ENCODE data around the gene TGFBR2.
"Not testable (repeated sequence)": the region's sequence is repeated elsewhere in the genome, so short reads cannot be mapped to it uniquely, and the experiment has no call there.

TGFBR2 gene

DNA sequence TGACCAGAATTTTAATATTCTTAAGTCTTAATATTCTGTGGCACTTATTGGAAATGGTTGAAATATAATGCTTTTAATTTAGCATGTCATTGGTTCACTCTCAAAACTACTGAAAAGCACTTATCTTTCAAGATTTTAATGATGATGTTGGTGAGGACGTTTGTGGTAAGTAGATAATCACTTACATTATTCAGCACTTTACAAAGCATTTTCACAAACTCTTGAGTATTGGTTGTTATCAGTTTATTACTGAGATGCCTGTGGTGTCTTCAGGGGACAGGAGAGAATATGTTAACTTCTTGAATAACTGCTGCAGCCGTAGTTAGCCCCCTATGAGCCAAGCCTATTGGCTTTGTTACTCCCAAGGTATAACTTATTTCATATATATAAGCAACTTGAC is 15.2 kb downstream of the TGFBR2 start:
- Histone ChIP-seq H3K9me3 (ENCODE audit: insufficient read depth, low read depth, low read length) (no peaks in the 10 kb centered on the region), H3K9ac (ENCODE audit: low read depth, low read length) (no peak overlapping the region), H3K4me1 (ENCODE audit: insufficient read depth, low read length) (peaks cover 18% of the 10 kb centered on the region; the same call in 1 of the 2 replicates), H3K4me3 (ENCODE audit: low read length) (no peak overlapping the region), H3K36me3 (ENCODE audit: insufficient read depth, low read length) (peaks cover 5% of the 10 kb centered on the region; the same call in 1 of the 2 replicates), H3K27ac (ENCODE audit: low read depth, low read length) (no peak overlapping the region), H3K27me3 (ENCODE audit: insufficient read depth, low read length) (no peaks in the 10 kb centered on the region)
- no CpG with 5 or more reads among the region's 2 CpGs for WGBS

DNA sequence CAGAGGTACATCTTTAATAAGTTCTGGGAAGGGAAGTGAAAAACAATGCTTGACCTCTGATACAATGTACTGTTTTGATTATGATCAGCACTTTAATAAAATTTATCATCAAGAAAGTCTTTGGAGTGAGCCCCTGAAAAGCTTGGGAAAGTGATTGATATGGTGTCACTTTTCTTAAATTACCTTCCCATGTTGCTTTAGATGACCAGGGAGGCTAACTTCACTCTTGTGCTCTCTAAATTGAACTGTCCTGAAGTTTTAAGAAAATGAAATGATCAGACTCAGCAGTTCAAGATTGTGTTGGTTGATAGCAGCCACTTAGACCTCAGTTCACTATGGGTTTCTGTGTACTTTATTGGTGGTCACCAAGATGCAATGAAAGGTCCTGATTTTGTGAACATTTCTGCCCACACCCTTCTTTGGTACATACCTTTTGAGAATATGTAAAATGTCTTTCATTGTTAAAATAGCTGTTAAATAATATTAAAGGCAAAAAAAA is 15.7 kb downstream of the TGFBR2 start:
- H3K9ac ChIP-seq (ENCODE audit: low read depth, low read length), result no peak overlapping the region
- H3K36me3 ChIP-seq (ENCODE audit: insufficient read depth, low read length), result peaks cover 5% of the 10 kb centered on the region; the same call in 1 of the 2 replicates

DNA sequence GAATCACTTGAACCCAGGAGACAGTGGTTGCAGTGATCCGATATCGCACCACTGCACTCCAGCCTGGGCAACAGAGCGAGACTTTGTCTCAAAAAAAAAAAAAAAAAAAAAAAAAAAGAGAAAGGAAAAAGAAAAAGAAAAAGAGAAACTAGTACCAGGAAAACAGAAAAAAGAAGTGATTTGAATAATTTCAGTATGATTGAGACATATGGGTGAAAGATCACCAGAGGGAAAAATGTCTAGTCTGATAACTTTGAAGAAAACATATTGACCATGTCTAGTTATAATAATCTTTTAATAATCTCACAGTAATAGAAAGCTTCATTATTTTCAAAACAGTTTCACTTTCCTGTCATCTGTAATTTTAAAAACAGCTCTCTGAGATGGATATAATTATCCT is 16.4 kb downstream of the TGFBR2 start:
- H3K9me3 ChIP-seq (ENCODE audit: insufficient read depth, low read depth, low read length), result no peaks in the 10 kb centered on the region
- no peak overlapping the region for H3K9ac ChIP-seq (ENCODE audit: low read depth, low read length)
- H3K36me3 ChIP-seq (ENCODE audit: insufficient read depth, low read length), result peaks cover 5% of the 10 kb centered on the region; the same call in 1 of the 2 replicates
- no peak overlapping the region for H3K27ac ChIP-seq (ENCODE audit: low read depth, low read length)
- no peak overlapping the region for H3K4me3 ChIP-seq (ENCODE audit: low read length)
- peaks cover 19% of the 10 kb centered on the region; the same call in 1 of the 2 replicates for H3K4me1 ChIP-seq (ENCODE audit: insufficient read depth, low read length)
- H3K27me3 ChIP-seq (ENCODE audit: insufficient read depth, low read length), result no peaks in the 10 kb centered on the region
- 82% methylated on average over 3 of the region's 3 CpGs for WGBS

More for the DNA sequence above, 15.7 kb downstream of the TGFBR2 start:
- Histone ChIP-seq H3K4me3 (ENCODE audit: low read length) (no peak overlapping the region), H3K9me3 (ENCODE audit: insufficient read depth, low read depth, low read length) (no peaks in the 10 kb centered on the region), H3K4me1 (ENCODE audit: insufficient read depth, low read length) (peaks cover 14% of the 10 kb centered on the region; the same call in 1 of the 2 replicates), H3K27ac (ENCODE audit: low read depth, low read length) (no peak overlapping the region), H3K27me3 (ENCODE audit: insufficient read depth, low read length) (no peaks in the 10 kb centered on the region)

DNA sequence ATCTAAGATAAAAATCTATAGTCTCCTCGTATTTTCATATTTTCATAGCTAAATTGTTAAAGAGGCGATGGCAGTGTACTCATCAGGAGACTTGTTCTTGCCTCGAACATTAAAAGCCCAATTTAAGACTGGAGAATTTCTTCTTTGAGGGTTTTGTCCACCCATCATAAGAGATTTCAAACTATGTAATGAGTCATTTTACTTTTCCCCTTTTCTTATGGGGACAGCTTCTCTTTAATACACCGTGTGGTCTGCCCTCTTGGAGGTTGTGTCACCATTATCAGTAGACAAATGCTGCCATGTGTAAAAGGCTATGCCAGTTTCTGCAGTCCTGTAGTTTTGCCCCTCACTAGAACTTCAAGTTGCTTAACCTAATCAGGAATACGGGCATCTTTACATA is 16.9 kb downstream of the TGFBR2 start:
- peaks cover 5% of the 10 kb centered on the region; the same call in 1 of the 2 replicates for H3K36me3 ChIP-seq (ENCODE audit: insufficient read depth, low read length)
- H3K4me1 ChIP-seq (ENCODE audit: insufficient read depth, low read length), result peaks cover 24% of the 10 kb centered on the region
- no peaks in the 10 kb centered on the region for H3K9me3 ChIP-seq (ENCODE audit: insufficient read depth, low read depth, low read length)
- H3K27ac ChIP-seq (ENCODE audit: low read depth, low read length), result no peak overlapping the region
- H3K4me3 ChIP-seq (ENCODE audit: low read length), result no peak overlapping the region
- H3K9ac ChIP-seq (ENCODE audit: low read depth, low read length), result no peak overlapping the region
- H3K27me3 ChIP-seq (ENCODE audit: insufficient read depth, low read length), result no peaks in the 10 kb centered on the region
- 85% methylated on average over 5 of the region's 5 CpGs for WGBS

GRCh38 chr3:30624480-30624879 is 18.1 kb downstream of the TGFBR2 start:
- H3K4me1 ChIP-seq (ENCODE audit: insufficient read depth, low read length), result peaks cover 33% of the 10 kb centered on the region
- not testable (repeated sequence) for H3K4me3 ChIP-seq (ENCODE audit: low read length); H3K27ac ChIP-seq (ENCODE audit: low read depth, low read length); H3K9ac ChIP-seq (ENCODE audit: low read depth, low read length); H3K27me3 ChIP-seq (ENCODE audit: insufficient read depth, low read length); H3K9me3 ChIP-seq (ENCODE audit: insufficient read depth, low read depth, low read length); H3K36me3 ChIP-seq (ENCODE audit: insufficient read depth, low read length)
- 90% methylated on average over 6 of the region's 6 CpGs for WGBS

DNA sequence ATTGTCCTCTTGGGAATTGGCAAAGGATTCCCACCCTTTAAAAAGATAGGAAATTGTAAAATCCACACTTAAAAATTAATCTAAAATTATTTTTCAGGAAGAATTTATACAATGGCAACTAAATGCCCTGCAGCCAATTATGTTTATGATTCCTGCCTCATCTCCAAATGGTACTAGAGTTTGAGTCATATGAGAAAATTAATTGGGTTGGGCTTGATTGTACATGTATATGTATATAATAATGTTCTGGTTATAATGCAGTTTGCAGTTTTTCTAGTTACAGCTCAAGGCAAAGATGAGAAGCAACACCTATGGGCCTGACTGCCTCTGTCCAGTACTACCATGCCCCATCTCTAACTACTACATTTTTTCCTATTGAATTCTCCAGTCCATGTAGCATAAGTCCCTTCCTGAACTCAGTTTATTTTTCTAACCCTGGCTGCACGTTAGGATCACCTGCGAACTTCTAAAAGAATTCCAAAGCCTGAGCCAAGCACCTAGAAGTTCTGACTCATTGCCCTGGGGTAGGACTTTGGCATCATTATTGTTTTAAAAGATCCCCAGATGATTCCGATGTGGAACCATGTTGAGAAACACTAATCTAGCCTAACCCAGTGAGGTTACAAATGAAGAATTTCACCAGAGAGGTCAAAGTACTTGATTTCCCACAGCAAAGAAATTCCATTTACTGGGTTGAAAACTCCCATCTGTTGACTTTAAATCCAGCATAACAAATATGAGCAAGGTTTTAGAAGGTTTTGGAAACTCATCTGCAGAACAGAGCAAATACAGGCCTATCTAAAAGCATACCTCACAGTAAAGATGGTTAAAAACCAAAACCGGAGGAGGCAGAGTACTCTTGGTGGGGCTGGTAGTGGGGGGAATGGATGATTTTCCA is 19.4 kb downstream of the TGFBR2 start:
- Histone ChIP-seq H3K27ac (ENCODE audit: low read depth, low read length) (no peak overlapping the region; the same call in 1 of the 2 replicates), H3K4me1 (ENCODE audit: insufficient read depth, low read length) (peaks cover 35% of the 10 kb centered on the region), H3K4me3 (ENCODE audit: low read length) (no peak overlapping the region)

GRCh38 chr3:30626443-30627180 is 20.2 kb downstream of the TGFBR2 start:
- 93% methylated on average over 5 of the region's 5 CpGs for WGBS
- H3K9ac ChIP-seq (ENCODE audit: low read depth, low read length), result no peak overlapping the region
- no peak overlapping the region for H3K27ac ChIP-seq (ENCODE audit: low read depth, low read length)

More for the DNA sequence above, 19.4 kb downstream of the TGFBR2 start:
- Histone ChIP-seq H3K9ac (ENCODE audit: low read depth, low read length) (no peak overlapping the region), H3K36me3 (ENCODE audit: insufficient read depth, low read length) (peaks cover 5% of the 10 kb centered on the region; the same call in 1 of the 2 replicates), H3K27me3 (ENCODE audit: insufficient read depth, low read length) (no peaks in the 10 kb centered on the region), H3K9me3 (ENCODE audit: insufficient read depth, low read depth, low read length) (no peaks in the 10 kb centered on the region)
- WGBS, result 94% methylated on average over 4 of the region's 4 CpGs

GRCh38 chr3:30628205-30628900 is 22.0 kb downstream of the TGFBR2 start:
- Histone ChIP-seq H3K9me3 (ENCODE audit: insufficient read depth, low read depth, low read length) (no peaks in the 10 kb centered on the region), H3K4me3 (ENCODE audit: low read length) (no peak overlapping the region), H3K27ac (ENCODE audit: low read depth, low read length) (peak overlapping the region; percentile 59; the same call in 1 of the 2 replicates), H3K36me3 (ENCODE audit: insufficient read depth, low read length) (peaks cover 5% of the 10 kb centered on the region; the same call in 1 of the 2 replicates), H3K9ac (ENCODE audit: low read depth, low read length) (no peak overlapping the region), H3K4me1 (ENCODE audit: insufficient read depth, low read length) (peaks cover 38% of the 10 kb centered on the region), H3K27me3 (ENCODE audit: insufficient read depth, low read length) (no peaks in the 10 kb centered on the region)
- 51% methylated on average over 4 of the region's 4 CpGs for WGBS

More at GRCh38 chr3:30626443-30627180, 20.2 kb downstream of the TGFBR2 start:
- Histone ChIP-seq H3K4me3 (ENCODE audit: low read length) (no peak overlapping the region), H3K4me1 (ENCODE audit: insufficient read depth, low read length) (peaks cover 38% of the 10 kb centered on the region), H3K9me3 (ENCODE audit: insufficient read depth, low read depth, low read length) (no peaks in the 10 kb centered on the region), H3K27me3 (ENCODE audit: insufficient read depth, low read length) (no peaks in the 10 kb centered on the region), H3K36me3 (ENCODE audit: insufficient read depth, low read length) (peaks cover 5% of the 10 kb centered on the region; the same call in 1 of the 2 replicates)

- H3K9ac ChIP-seq (ENCODE audit: low read depth, low read length), result no peak overlapping the region
- no peak overlapping the region for H3K4me3 ChIP-seq (ENCODE audit: low read length)
- H3K9me3 ChIP-seq (ENCODE audit: insufficient read depth, low read depth, low read length), result no peaks in the 10 kb centered on the region
- H3K27me3 ChIP-seq (ENCODE audit: insufficient read depth, low read length), result no peaks in the 10 kb centered on the region
- H3K4me1 ChIP-seq (ENCODE audit: insufficient read depth, low read length), result peaks cover 38% of the 10 kb centered on the region
- peak overlapping the region; percentile 59; the same call in 1 of the 2 replicates for H3K27ac ChIP-seq (ENCODE audit: low read depth, low read length)
- 0 out of 2 replicates have a peak, but pooled peaks cover 5% of the 10 kb centered on the region for H3K36me3 ChIP-seq (ENCODE audit: insufficient read depth, low read length)
- WGBS, result 72% methylated on average over 5 of the region's 5 CpGs
Observed at GRCh38 chr3:30628901-30629590, 22.6 kb downstream of the TGFBR2 start.

DNA sequence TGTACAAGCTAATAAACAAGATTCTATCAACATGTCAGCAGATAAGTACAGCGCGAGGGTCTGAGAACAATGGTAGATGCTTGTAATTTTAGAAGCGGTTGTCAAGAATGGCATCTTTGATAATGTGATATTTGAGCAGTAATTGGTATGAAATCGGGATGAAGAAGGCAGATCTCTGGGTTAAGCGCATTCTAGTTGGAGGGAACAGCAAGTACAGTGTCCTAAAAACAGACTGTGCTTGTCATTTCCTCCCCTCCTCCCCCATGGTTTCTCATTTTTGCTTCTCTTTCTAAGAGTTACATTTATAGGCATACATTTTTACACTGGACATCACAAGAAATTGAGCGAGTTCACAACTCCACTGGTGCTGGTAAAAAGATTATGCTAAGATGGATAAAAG is 23.3 kb downstream of the TGFBR2 start:
- H3K9ac ChIP-seq (ENCODE audit: low read depth, low read length), result no peak overlapping the region
- no peaks in the 10 kb centered on the region for H3K27me3 ChIP-seq (ENCODE audit: insufficient read depth, low read length)
- no peak overlapping the region for H3K27ac ChIP-seq (ENCODE audit: low read depth, low read length)
- H3K9me3 ChIP-seq (ENCODE audit: insufficient read depth, low read depth, low read length), result no peaks in the 10 kb centered on the region
- H3K4me3 ChIP-seq (ENCODE audit: low read length), result no peak overlapping the region
- H3K4me1 ChIP-seq (ENCODE audit: insufficient read depth, low read length), result peaks cover 45% of the 10 kb centered on the region
- H3K36me3 ChIP-seq (ENCODE audit: insufficient read depth, low read length), result 0 out of 2 replicates have a peak, but pooled peaks cover 5% of the 10 kb centered on the region
- 97% methylated on average over 6 of the region's 6 CpGs for WGBS
